Measurements from ENCODE around the gene LMNTD2. TPM values are rescaled to one million over a fixed set of nuclear protein-coding genes. Genes with fewer than 3 reads are reported as not detected.

The LMNTD2 gene
- total and polyA plus RNA-seq, 2 of the 13 experiments (the other 11 are each of a cell fraction or from before 2014, with no cell fraction given) = 1.1 to 3.1 TPM

GRCh38 chr11:529728-530411 is 30.7 kb downstream of the LMNTD2 start:
- POLR2A ChIA-PET = no interaction called here
- 89% methylated on average over 6 of the region's 18 CpGs for WGBS (ENCODE audit: low lambda C conversion rate)
- no peak for FAIRE-seq
- no peak for DNase-seq (ENCODE audit: low spot score)
- H3K4me2 ChIP-seq (ENCODE audit: low read depth, low read length) = no peak overlapping the region
- 0 out of 5 replicates have a peak, but pooled peaks cover 0 to 1% of the 10 kb centered on the region in 2 experiments for H3K27me3 ChIP-seq (ENCODE audit: control insufficient read depth in 1 of 2, insufficient read depth in 2 of 2, low read length in 2 of 2)
- intact Hi-C loops (cut with micrococcal nuclease; ENCODE audit: unreplicated experiment) (no loop called here), in situ Hi-C loops (cut with HindIII; ENCODE audit: extremely low pct_ligation_motif_present, low pct_unique_long_range_greater_than_20kb) (no loop called here)
- no peak overlapping the region for H3K4me3 ChIP-seq (replicated peaks in 1 of 3; ENCODE audit: insufficient read depth in 1 of 3, low read depth in 2 of 3, low read length in 3 of 3)
- TF ChIP-seq POLR2AphosphoS2 (IDR thresholded peaks at IDR 0.05; ENCODE audit: low read depth, low read length) = no peak
- no peak for TF ChIP-seq AFF4 (CRISPR knock-in tag; IDR thresholded peaks at IDR 0.05)
- TF ChIP-seq HHEX (CRISPR knock-in tag; IDR thresholded peaks at IDR 0.05) = no peak
- no peak for TF ChIP-seq RARA (CRISPR knock-in tag; IDR thresholded peaks at IDR 0.05)
- no peak for TF ChIP-seq ZNF557 (CRISPR knock-in tag; IDR thresholded peaks at IDR 0.05)
- peak; percentile 43; the same call in 1 of the 2 replicates for TF ChIP-seq RBFOX2 (IDR thresholded peaks at IDR 0.05; ENCODE audit: low read depth, low read length)
- TF ChIP-seq ZKSCAN5 (CRISPR knock-in tag; IDR thresholded peaks at IDR 0.05) = no peak
- TF ChIP-seq ZNF737 (CRISPR knock-in tag; IDR thresholded peaks at IDR 0.05; ENCODE audit: borderline replicate concordance) = no peak
- peak; percentile 13 for TF ChIP-seq AGO1 (IDR thresholded peaks at IDR 0.05; ENCODE audit: low read depth, low read length, poor library complexity, severe bottlenecking)
- peak; percentile 63 for TF ChIP-seq AGO2 (optimal IDR thresholded peaks at IDR 0.05; ENCODE audit: low read depth, low read length)
- no peak for TF ChIP-seq ZNF3 (CRISPR knock-in tag; IDR thresholded peaks at IDR 0.05)
- TF ChIP-seq HMG20A (CRISPR knock-in tag; IDR thresholded peaks at IDR 0.05; ENCODE audit: borderline replicate concordance) = no peak
- no peak for TF ChIP-seq ZNF274 (CRISPR knock-in tag; IDR thresholded peaks at IDR 0.05)
- H4K20me1 ChIP-seq (ENCODE audit: insufficient read depth, low read length) = no peaks in the 10 kb centered on the region; the same call in 1 of the 2 replicates
- H3K9ac ChIP-seq (ENCODE audit: insufficient read depth, low read depth, low read length) = no peak overlapping the region
- H3K4me1 ChIP-seq (ENCODE audit: insufficient read depth, low read length) = peaks cover 19% of the 10 kb centered on the region
- H3K27ac ChIP-seq (ENCODE audit: extremely low read length, insufficient read depth, low read length) = no peak overlapping the region
- peaks cover 10 to 19% of the 10 kb centered on the region in 2 experiments; a peak in 4 of 5 replicates for H3K36me3 ChIP-seq (replicated peaks in 1 of 2; ENCODE audit: control insufficient read depth in 1 of 2, insufficient read depth in 2 of 2, low read length in 2 of 2)
- H3K9me3 ChIP-seq (ENCODE audit: low read length) = no peaks in the 10 kb centered on the region
- ATAC-seq = no peak
- CTCF ChIA-PET (ENCODE audit: low intra/inter-chr PET ratio, low total read pairs) = no interaction called here
- H3K79me2 ChIP-seq (ENCODE audit: insufficient read depth, low read length) = peaks cover 4% of the 10 kb centered on the region
- no peak overlapping the region for H2AFZ ChIP-seq (ENCODE audit: low read length)
- BruUV-seq (replicated peaks) = no TSS peak

All from HepG2 (cell line).